HG03442 (cell line): ENCODE measurements around the gene CARD11.

Experiments used
- ATAC-seq: cut with Tn5 transposase; IDR thresholded peaks from one replicate; pipeline ENCODE4 v1.9.1; 2021; ENCODE audit warnings: mild to moderate bottlenecking, moderate library complexity; ENCODE audit not compliant: unreplicated experiment

The CARD11 gene

GRCh38 chr7:2880874-2881533, 162.7 kb downstream of the CARD11 start:
- ATAC-seq: no peak

- no peak for ATAC-seq
Measured at GRCh38 chr7:2880051-2880450, 163.6 kb downstream of the CARD11 start.

GRCh38 chr7:2879354-2879753, 164.3 kb downstream of the CARD11 start:
- ATAC-seq: no peak

GRCh38 chr7:2878306-2878705, 165.4 kb downstream of the CARD11 start:
- ATAC-seq: no peak

DNA sequence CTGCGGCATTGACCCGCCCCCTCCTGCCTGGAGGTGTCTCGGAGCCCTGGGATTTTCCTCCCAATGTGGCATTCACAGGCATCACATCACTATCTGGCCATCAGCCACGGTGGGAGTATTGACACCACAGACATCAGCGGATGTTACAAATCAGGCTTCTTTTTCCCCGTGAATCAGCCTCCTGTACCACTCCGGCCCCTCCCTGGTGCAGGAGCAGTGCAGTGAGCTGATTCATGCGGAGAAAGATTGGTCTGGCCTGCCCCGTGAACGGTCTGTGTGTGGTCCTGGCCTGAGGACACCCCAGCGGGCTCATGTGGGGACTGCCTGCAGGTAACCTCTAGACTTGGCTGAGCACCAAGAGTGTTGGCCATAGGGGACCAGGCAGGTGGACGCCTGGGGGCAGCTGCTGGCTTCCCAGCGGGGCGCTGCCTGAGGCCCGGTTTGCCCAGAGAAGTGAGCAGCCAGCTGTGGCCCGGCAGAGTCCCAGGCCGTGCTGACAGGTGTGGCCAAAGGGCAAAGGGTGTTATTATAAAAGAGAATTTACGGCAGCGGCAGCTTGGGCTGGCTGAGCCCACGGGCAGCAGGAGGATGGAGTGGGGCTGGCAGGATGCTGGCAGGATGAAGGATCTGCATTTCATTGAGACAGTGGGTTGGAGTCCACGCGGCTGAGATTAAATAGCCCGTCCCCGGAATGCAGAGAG, 167.5 kb downstream of the CARD11 start:
- ATAC-seq: no peak

DNA sequence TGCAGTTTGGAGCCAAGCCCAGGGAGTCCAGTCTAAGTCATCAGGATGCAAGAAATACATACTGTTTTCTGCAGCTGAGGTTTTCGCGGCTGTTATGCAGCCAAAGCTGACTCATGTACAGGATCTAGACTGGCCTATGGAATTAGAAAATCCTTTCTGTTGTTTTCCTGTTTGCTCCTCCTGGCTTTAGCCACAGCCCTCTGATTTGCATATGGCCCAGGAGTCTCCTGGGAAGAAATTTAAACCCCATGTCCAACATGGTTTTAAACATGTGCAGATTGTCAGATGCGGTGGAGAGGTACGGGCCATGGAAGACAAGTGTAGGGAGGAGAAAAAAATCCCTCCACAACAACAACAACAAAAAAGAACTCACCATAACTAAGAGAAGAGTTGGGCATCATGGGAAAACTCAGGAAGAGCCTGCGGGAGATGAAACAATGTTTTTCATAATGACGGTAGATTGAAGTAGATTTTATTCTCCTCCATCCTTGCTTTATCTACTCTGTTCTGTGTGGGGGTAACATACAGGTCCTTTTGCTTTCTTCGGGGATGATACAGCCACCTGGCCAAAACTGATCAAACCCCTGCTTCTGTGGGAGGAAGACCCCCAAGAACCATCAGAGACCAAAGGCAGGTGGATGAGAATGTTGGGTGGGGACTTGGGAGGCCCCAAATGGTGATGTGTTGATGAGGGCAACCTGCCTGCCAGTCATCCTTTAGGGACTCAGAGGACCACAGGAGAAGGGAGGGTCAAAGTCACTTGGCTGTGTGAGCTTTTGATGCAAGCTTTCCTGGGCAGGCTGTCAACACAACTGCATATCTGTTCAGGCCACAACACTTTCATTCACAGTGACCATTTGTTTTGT, 169.7 kb downstream of the CARD11 start:
- ATAC-seq: no peak

DNA sequence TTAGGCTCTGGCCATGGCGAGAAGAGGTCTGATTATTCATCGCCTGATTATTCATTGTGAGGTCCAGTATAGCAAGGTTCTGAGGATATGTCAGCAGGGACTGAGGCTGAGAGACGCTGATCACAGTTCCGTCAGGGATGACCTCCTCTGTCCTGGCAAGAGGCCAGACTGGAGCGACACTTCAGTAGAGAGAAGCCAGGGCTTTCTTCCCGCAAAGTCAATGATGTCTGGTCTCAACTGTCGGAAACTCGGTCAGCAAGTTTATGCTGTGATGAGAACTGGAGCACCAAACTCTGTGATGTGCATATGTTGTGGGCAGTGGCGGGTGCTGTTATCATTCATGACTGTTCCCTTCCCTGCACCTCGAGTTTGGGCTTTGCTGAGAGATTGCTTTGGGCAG, 170.5 kb downstream of the CARD11 start:
- no peak for ATAC-seq

GRCh38 chr7:2872296-2872874, 171.3 kb downstream of the CARD11 start:
- ATAC-seq: no peak

- ATAC-seq: peak; percentile 63
Measured at GRCh38 chr7:2870471-2870931, 173.2 kb downstream of the CARD11 start.

- ATAC-seq: no peak
Measured at GRCh38 chr7:2869981-2870380, 173.7 kb downstream of the CARD11 start.

DNA sequence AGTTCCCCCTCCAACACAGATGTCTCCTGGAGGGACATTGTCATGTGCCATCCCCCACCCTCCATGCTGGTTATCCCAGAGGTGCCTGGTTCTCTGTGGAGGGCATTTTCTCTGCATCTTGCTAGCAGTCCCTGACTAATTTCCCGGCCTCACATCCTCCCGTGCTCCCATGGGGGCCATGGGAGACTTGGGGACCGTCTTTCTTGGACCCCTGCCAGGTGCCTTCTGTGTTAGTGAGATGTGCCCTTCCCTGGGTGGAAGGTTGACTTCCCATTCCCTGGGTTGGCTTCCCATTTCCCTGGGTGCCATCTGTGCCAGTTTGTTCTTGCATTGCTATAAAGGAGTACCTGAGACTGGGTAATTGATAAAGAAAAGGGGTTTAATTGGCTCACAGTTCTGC, 177.1 kb downstream of the CARD11 start:
- ATAC-seq: no peak

DNA sequence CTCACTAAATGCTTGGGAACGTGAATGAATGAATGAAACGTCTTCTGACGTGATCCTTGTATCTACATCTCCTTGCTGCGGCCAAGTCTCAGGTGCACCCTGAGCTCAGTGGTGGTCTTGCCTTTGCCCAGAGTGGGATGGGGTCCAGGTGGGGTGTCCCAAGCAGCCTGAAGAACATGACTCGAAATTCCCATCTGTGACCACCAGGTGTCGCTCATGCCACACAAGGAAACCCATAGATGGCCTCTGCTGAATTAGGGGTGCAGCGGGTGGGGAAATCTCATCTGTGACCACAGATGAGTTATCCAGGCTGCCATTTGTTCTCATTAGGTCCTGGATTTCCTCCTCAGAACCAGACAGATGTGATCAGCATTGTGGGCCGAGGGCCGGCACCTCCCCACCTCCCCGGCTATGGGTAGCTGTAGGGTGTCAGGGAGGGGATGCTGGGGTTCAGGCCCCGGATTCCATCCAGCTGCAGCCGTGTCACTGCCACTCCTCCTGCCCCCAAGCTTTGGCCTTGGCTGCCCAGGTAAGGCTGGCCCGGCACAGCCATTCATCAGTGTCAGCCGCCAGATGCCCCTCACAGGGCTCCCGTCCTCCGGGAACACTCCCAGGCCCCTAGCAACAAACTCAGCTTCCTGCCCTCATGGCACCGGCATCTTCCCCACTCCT, 178.5 kb downstream of the CARD11 start:
- no peak for ATAC-seq

GRCh38 chr7:2864204-2864985, 179.3 kb downstream of the CARD11 start:
- no peak for ATAC-seq

DNA sequence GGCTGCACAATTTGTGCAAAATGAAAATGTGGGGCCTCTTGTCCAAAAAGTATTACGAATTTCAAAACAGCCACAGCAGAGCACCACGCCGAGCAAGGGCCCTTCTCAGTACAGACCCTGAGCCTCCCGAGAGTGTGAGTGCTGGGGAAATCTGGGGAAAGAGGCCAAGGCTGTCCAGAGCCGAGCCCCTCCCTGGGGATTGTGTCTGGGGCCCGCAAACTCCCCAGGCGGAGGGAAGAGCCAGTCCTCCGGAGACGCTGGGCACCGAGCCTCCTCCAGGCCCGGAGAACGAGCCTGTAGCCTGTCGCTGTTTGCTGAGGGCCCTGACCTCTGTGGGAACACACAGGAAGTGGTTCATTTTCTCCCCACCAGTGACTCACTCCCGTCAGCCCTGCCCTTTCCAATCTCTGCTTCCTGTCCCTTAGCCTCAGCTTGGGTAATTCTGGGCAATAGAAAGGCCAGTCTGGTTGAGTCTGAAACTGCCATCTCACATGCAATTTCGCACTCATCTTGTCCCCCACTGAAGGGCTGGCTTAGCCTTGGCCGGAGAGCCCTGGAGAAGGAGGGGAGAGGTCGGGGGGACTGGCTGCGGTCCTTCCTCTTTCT, 180.1 kb downstream of the CARD11 start:
- peak; percentile 95 for ATAC-seq

- ATAC-seq: no peak
Measured at GRCh38 chr7:2862831-2863361, 180.8 kb downstream of the CARD11 start.

- no peak for ATAC-seq
Measured at GRCh38 chr7:2861509-2861908, 182.2 kb downstream of the CARD11 start.

DNA sequence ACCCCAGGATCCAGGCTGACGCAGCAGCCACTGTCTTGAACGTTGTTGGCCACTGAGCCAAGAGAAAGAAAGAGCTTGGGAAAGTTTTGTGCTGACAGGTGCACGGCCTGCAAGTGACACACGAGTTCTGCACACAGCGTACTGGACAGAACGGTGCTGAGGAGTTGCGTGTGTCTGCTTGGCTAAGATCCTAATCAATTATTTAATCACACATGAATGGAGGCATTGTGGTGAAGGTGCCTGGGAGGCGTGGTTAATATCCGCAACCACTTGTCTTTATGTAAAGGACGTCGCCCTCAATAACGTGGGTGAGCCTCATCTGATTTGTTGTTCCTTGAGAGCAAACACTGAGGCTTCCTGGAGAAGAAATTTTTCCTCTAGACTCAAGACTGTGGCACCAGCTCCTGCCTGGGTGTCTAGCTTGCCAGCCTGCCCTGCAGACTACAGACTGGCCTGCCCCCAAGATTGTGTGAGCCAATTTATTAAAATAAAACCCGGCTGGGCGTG, 183.0 kb downstream of the CARD11 start:
- ATAC-seq: no peak

DNA sequence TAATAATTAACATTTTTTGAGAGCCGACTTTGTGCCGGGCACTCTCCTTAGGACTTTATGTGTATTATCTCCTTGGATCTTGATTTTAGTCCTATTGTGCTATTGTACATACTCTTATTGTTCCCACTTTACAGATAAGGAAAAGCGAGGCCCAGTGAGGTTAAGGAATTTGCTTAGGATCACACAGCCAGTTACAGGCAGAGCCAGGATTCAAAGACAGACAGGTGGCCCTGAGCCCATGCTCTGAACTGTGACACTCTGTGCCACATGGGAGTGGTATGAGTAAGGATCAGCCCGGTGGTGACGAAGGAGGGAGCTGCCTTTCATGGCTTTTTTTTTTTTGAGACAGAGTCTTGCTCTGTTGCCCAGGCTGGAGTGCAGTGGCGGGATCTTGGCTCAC, 183.7 kb downstream of the CARD11 start:
- no peak for ATAC-seq

- no peak for ATAC-seq
Measured at GRCh38 chr7:2858621-2859020, 185.0 kb downstream of the CARD11 start.
